Caco-2 (cell line): ENCODE data around the gene ARHGEF1. TPM values are rescaled to one million over a fixed set of nuclear protein-coding genes. Genes with fewer than 3 reads are reported as not detected.

ENCODE experiments used
- BruUV-seq: library from RNA; stranded (reverse); fragments of 400-500 nt; replicated peaks from 2 replicates; lab custom pipeline; 2021; lab: Mats Ljungman, UMichigan
- CTCF ChIA-PET: fragments of 300-600 bp; sonication (Branson Sonifier 250); formaldehyde crosslinking; loops from one replicate; lab custom pipeline; 2022; ENCODE audit warnings: antibody characterized with exemption; lab: Charles Lee
- POLR2A ChIA-PET: fragments of 300-600 bp; sonication (Branson Sonifier 250); formaldehyde crosslinking; loops from one replicate; lab custom pipeline; 2022; ENCODE audit warnings: antibody characterized with exemption; lab: Charles Lee
- DNase-seq, 2 experiments: peaks; one replicate each; pipeline versions ENCODE4 v3.0.0 to v3.0.0-alpha.2; 2020 to 2022
- H3K27me3 ChIP-seq: replicated peaks from 2 replicates; pipeline ENCODE4 v1.6.0; 2011; ENCODE audit warnings: low read length; ENCODE audit not compliant: control insufficient read depth, insufficient read depth
- H3K36me3 ChIP-seq: 2 replicates; pipeline ENCODE4 v1.5.1; 2011; ENCODE audit warnings: low read length; ENCODE audit not compliant: control insufficient read depth, insufficient read depth
- H3K4me1 ChIP-seq: fragments of 250-450 bp; sonication (Bioruptor Pico); 2 replicates; pipeline ENCODE4 v1.5.1; 2020; ENCODE audit warnings: mild to moderate bottlenecking
- H3K4me3 ChIP-seq: 2 replicates; pipeline ENCODE4 v1.5.1; 2011; ENCODE audit warnings: low read depth, mild to moderate bottlenecking, control low read depth, low read length
- H3K9me3 ChIP-seq: fragments of 250-450 bp; sonication (Bioruptor Pico); 2 replicates; pipeline ENCODE4 v1.5.1; 2020; ENCODE audit warnings: mild to moderate bottlenecking, moderate library complexity
- H3K27ac Mint-ChIP-seq: one replicate; pipeline ENCODE4 v1.8.0; 2022; ENCODE audit warnings: mixed read lengths; ENCODE audit not compliant: unreplicated experiment
- H3K27me3 Mint-ChIP-seq: one replicate; pipeline ENCODE4 v1.8.0; 2022; ENCODE audit warnings: mixed read lengths; ENCODE audit not compliant: insufficient read depth, unreplicated experiment
- H3K36me3 Mint-ChIP-seq: one replicate; pipeline ENCODE4 v1.8.0; 2022; ENCODE audit warnings: mild to moderate bottlenecking, mixed read lengths; ENCODE audit not compliant: insufficient read depth, unreplicated experiment
- H3K4me1 Mint-ChIP-seq: one replicate; pipeline ENCODE4 v1.8.0; 2022; ENCODE audit warnings: low read depth, mixed read lengths; ENCODE audit not compliant: unreplicated experiment
- H3K4me3 Mint-ChIP-seq: one replicate; pipeline ENCODE4 v1.8.0; 2022; ENCODE audit warnings: mild to moderate bottlenecking, moderate library complexity, mixed read lengths; ENCODE audit not compliant: unreplicated experiment
- H3K9me3 Mint-ChIP-seq: one replicate; pipeline ENCODE4 v1.8.0; 2022; ENCODE audit warnings: mixed read lengths; ENCODE audit not compliant: unreplicated experiment
- intact Hi-C: fragments of 100-400 bp; cut with micrococcal nuclease; formaldehyde crosslinking; loops from one replicate; pipeline ENCODE4 v1.10.0; 2022; ENCODE audit not compliant: unreplicated experiment
- total RNA-seq: library from RNA; stranded (reverse); gene quantifications from 2 replicates; pipeline ENCODE4 v1.2.3, GENCODE V29; 2022
- TF ChIP-seq, protein P1 (sequence below), 2 experiments: fragments of 200-600 bp in 1 of 2; IDR thresholded peaks; 1 replicate in 1 of 2; 2 replicates in 1 of 2; pipeline versions ENCODE4 v1.5.1 to v1.8.0; 2011 to 2022; ENCODE audit warnings: antibody characterized with exemption in 1 of 2, control low read depth in 1 of 2, inconsistent platforms in 1 of 2, low read depth in 1 of 2, low read length in 1 of 2, mild to moderate bottlenecking in 1 of 2, moderate library complexity in 1 of 2; ENCODE audit not compliant: insufficient read depth in 1 of 2, severe bottlenecking in 1 of 2, unreplicated experiment in 1 of 2

The ARHGEF1 gene
- total RNA-seq, 1 experiment from 2014 or later, result 63.5 TPM

DNA sequence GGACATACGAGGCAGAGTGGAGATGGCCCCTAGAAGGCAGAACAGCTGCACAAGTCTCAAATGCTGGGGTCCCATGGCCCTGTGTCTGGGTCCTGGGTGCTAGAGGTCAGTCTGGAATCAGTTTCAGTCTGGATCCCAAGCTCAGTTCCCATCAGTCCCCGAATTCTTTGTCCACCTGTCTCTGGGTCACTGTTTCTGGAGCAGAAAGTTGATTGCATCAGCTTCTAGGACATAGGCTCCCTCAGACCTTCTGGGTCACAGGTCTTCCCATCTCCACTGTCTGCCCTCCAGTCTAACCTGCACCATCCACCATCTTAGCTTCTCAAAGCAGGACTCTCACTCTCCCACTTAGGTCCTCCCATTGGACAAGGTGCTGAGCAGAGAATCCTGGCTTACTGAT, 43.8 kb upstream of the ARHGEF1 start:
- Histone ChIP-seq H3K9me3 (no peaks in the 10 kb centered on the region), H3K4me3 (no peak overlapping the region), H3K4me1 (no peaks in the 10 kb centered on the region), H3K27me3 (peaks cover 2% of the 10 kb centered on the region; the same call in 1 of the 2 replicates), H3K36me3 (no peaks in the 10 kb centered on the region)
- Mint-ChIP-seq H3K4me3 (no peak overlapping the region), H3K4me1 (no peaks in the 10 kb centered on the region), H3K27ac (no peak overlapping the region), H3K27me3 (peaks cover 28% of the 10 kb centered on the region), H3K9me3 (peaks cover 9% of the 10 kb centered on the region), H3K36me3 (no peaks in the 10 kb centered on the region)
- DNase-seq, result no peak
- ChIA-PET CTCF (interaction anchor here (0.6 kb wide), 1 partner anchor 191 kb away, joined by 3 read pairs; no protein-coding TSS in a partner anchor), POLR2A (no interaction called here)
- TF ChIP-seq, protein P1, sequence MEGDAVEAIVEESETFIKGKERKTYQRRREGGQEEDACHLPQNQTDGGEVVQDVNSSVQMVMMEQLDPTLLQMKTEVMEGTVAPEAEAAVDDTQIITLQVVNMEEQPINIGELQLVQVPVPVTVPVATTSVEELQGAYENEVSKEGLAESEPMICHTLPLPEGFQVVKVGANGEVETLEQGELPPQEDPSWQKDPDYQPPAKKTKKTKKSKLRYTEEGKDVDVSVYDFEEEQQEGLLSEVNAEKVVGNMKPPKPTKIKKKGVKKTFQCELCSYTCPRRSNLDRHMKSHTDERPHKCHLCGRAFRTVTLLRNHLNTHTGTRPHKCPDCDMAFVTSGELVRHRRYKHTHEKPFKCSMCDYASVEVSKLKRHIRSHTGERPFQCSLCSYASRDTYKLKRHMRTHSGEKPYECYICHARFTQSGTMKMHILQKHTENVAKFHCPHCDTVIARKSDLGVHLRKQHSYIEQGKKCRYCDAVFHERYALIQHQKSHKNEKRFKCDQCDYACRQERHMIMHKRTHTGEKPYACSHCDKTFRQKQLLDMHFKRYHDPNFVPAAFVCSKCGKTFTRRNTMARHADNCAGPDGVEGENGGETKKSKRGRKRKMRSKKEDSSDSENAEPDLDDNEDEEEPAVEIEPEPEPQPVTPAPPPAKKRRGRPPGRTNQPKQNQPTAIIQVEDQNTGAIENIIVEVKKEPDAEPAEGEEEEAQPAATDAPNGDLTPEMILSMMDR (IDR thresholded peaks at IDR 0.05; ENCODE audit: insufficient read depth in 1 of 2, low read depth in 1 of 2, low read length in 1 of 2, severe bottlenecking in 1 of 2, unreplicated experiment in 1 of 2), result no peak
- BruUV-seq, result no TSS peak
- intact Hi-C loops, result no loop called here

DNA sequence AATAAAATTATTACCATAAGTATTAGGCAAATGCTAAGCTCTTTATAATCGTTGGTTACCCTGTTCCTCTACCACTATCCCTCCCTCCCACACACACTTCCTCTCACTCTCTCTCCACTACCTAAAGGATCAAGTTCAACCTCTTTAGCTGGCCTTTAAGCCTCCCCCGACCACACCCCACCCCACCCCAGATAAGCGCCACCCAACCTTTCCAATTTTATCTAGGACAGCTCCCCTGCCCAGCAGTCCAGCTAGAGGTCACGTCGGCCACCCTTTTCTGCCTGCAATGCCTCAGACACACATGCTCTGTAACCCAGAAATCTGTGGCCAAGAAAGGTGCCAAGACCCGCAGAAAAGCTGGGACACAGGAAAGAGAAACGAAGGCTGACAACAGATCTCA, 39.6 kb upstream of the ARHGEF1 start:
- TF ChIP-seq, protein P1 (IDR thresholded peaks at IDR 0.05; ENCODE audit: insufficient read depth in 1 of 2, low read depth in 1 of 2, low read length in 1 of 2, severe bottlenecking in 1 of 2, unreplicated experiment in 1 of 2), result no peak
- no peaks in the 10 kb centered on the region for H3K36me3 Mint-ChIP-seq
- no peaks in the 10 kb centered on the region for H3K4me1 ChIP-seq
- peaks cover 25% of the 10 kb centered on the region for H3K27me3 Mint-ChIP-seq
- H3K27ac Mint-ChIP-seq, result no peak overlapping the region
- no peaks in the 10 kb centered on the region for H3K9me3 ChIP-seq
- H3K27me3 ChIP-seq, result no peaks in the 10 kb centered on the region
- H3K4me3 Mint-ChIP-seq, result no peak overlapping the region
- DNase-seq, result no peak
- H3K36me3 ChIP-seq, result no peaks in the 10 kb centered on the region
- ChIA-PET POLR2A (no interaction called here), CTCF (interaction anchor here (0.9 kb wide), 1 partner anchor 22 kb away, joined by 3 read pairs; no protein-coding TSS in a partner anchor)
- H3K4me3 ChIP-seq, result no peak overlapping the region
- intact Hi-C loops, result no loop called here
- no TSS peak for BruUV-seq
- peaks cover 13% of the 10 kb centered on the region for H3K9me3 Mint-ChIP-seq
- no peaks in the 10 kb centered on the region for H3K4me1 Mint-ChIP-seq

DNA sequence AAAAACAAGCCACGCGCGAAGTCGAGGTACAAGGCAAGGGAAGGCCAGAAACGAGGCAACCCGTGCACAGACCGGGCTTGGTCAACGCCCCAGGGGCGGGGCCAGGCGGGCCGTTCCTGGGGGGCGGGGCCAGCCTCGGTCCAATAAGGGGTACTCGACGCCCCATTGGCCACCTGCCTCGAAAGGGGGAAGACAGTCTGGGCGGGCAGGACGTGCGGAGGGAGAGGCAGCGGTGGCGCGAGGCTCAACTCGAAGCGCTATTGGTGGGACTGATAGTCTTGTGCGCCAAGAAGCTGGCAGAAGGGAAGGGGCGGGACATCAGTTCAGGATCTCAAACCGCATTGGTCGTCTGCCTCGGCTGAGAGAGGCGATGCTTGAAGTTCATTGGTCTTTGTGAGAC, 38.4 kb upstream of the ARHGEF1 start, which contains the start of gene LYPD4:
TSS of gene LYPD4 (minus strand) at position 83 of the 400 bp plus-strand sequence. CDS start 5,398 bp downstream, outside the sequence.
- H3K9me3 Mint-ChIP-seq, result peaks cover 13% of the 10 kb centered on the region
- no peaks in the 10 kb centered on the region for H3K4me1 Mint-ChIP-seq
- BruUV-seq, result no TSS peak
- intact Hi-C loops, result no loop called here
- TF ChIP-seq, protein P1 (IDR thresholded peaks at IDR 0.05; ENCODE audit: insufficient read depth in 1 of 2, low read depth in 1 of 2, low read length in 1 of 2, severe bottlenecking in 1 of 2, unreplicated experiment in 1 of 2), result no peak
- no peak within 1 kb of the TSS for H3K27ac Mint-ChIP-seq
- Histone ChIP-seq H3K27me3 (no peaks in the 10 kb centered on the region), H3K36me3 (no peaks in the 10 kb centered on the region), H3K9me3 (no peaks in the 10 kb centered on the region), H3K4me1 (no peaks in the 10 kb centered on the region), H3K4me3 (no peak within 1 kb of the TSS)
- ChIA-PET CTCF (no interaction called here), POLR2A (no interaction called here)
- no peak for DNase-seq
- no peak within 1 kb of the TSS for H3K4me3 Mint-ChIP-seq
- H3K27me3 Mint-ChIP-seq, result peaks cover 22% of the 10 kb centered on the region
- no peaks in the 10 kb centered on the region for H3K36me3 Mint-ChIP-seq
